Hematopoietic multipotent progenitor cell (in vitro differentiated cells): ENCODE data around the gene RANBP3. TPM values are rescaled to one million over a fixed set of nuclear protein-coding genes. Genes with fewer than 3 reads are reported as not detected.
"Not testable (repeated sequence)": the region's sequence is repeated elsewhere in the genome, so short reads cannot be mapped to it uniquely, and the experiment has no call there.

Source experiments
- DNase-seq, 3 donors: peaks; one replicate each; pipeline ENCODE4 v3.0.0-alpha.2; 2011 to 2015; ENCODE audit warnings: low read depth in 2 of 3, low spot score in 2 of 3
- total RNA-seq: library from RNA; depleted of rRNA; stranded (reverse); fragments of >200 nt; gene quantifications from one replicate; pipeline ENCODE4 v1.2.3, GENCODE V29; 2012

RANBP3 gene
- total RNA-seq, 1 donor: 61.9 TPM

DNA sequence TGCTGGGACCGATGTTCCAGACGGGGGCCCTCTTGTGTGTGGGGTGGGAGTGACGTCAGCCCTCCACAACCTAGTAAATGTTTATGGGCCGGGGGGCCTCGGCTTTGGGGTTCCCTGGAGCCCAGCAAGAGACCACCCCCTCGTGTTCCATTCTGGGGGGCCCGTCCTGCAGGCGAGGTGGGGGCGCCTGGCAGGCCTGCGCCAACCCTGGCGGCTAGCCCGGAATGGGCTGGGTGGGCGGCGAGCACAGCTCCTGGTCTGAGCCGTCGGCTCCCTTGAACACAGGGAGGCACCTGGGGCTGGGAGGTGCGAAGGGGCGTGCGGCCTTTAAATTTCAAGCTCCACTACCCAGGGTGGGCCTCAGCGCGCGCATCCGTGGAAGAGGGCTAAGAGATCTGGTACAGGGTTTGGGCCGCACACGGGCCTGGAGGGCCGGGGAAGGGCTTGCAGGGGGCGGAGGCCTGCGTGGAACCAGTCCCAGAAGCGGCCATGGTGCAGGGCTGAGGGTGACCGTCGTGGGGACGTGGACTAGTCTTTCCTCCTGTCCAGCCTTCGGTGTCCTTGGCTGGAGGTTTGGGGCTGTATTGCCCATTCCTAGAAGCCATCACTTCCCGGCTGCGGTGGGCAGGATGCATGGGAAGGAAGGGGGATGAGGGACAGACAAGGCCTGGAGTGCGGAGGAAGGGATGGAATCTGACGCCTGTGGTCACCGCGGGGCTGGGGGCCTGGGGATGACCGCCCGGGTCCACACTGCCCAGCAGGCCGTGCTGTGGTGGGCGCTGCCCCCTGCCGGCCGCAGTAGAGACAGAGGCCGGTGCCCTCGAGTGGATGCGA lies 85.8 kb downstream of the RANBP3 start:
- DNase-seq: peak in 1 of 3 donors; percentile 42

DNA sequence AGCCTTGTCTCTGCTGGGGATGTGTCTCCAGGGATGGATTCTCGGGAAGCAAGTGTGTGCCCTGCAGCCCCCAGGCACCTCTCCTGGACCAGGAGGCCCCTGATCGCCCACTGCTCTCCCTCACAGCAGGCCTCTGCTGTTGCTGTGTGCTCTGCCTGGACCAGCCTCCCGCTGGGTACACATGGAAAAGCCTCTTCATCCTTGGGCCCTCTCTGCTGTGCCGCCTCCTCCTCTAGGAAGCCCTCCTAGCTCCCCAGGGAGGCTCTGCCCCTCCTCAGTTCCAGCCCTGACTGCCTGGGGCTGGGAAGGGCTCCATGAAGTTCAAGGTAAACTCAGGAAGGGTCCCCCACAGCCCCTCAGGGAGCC lies 86.4 kb downstream of the RANBP3 start:
- DNase-seq: no peak

DNA sequence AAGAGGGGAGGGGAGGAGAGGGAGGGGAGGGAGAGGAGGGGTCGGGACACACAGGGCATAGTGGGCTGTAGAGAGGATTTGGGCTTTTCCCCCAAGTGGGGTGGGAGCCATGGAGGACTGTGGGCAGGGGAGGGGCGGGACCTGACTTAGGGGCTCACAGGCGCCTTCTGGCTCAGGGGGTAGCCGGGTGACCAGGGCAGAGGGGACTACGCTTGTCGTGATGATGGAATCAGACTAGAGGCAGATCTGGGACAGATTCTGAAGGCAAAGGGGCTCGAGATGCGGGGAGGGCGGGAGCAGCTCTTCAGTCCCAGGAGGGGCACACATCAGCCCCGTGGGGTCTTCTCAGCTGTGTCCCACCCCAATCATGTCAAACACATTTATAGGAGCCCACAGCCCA lies 87.8 kb downstream of the RANBP3 start:
- DNase-seq: no peak

DNA sequence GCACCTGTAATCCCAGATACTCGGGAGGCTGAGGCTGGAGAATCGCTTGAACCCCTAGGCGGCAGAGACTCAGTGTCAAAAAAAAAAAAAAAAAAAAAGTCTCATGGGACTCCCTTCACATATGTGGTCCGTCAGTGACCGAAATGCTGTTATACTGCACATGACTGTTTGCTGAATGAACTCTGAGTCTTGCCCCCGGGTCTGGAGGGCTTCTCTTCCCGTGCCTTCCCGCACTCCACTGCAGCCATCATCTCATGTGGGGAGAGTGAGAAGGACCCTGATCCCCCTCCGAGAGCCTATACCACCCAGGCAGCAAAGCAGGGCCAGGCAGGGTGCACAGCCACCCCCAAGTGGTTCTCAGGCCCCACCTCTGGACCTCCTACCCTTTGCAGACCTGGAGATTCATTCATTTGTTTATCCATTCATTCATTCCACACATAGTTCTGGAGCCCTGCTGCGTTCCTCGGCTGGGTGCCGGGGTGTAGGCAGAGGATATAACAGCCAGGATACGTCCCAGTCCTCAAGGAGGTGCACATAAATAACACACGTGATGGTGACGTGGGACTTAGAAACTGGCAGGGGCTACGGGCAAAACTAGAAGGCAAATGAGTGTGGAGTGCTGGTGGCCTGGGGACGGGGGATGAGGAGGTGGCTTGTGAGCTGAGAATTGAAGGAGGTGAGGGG lies 88.5 kb downstream of the RANBP3 start:
- no peak for DNase-seq

DNA sequence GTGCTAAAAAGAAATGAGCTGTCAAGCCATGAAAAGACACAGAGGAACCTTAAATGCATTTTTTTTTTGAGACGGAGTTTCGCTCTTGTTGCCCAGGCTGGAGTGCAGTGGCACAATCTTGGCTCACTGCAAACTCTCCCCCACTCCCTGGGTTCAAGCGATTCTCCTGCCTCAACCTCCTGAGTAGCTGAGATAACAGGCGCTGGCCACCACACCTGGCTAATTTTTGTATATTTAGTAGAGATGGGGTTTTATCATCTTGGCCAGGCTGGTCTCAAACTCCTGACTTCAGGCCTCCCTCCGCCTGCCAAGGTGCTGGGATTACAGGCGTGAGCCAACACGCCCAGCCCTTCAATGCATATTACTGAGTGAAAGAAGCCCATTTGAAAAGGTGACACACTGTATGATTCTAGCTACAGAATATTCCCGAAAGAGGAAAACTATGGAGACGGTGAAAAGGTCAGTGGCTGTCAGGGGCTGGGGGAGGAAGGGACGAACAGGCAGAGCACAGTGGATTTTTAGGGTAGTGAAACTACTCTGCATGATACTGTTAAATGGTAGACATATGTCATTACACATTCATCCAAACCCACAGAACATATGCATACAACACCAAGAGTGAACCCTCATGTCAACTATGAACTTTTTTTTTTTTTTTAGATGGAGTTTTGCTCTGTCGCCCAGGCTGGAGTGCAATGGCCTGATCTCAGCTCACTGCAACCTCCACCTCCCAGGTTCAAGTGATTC lies 93.7 kb downstream of the RANBP3 start:
- DNase-seq: not testable (repeated sequence)

DNA sequence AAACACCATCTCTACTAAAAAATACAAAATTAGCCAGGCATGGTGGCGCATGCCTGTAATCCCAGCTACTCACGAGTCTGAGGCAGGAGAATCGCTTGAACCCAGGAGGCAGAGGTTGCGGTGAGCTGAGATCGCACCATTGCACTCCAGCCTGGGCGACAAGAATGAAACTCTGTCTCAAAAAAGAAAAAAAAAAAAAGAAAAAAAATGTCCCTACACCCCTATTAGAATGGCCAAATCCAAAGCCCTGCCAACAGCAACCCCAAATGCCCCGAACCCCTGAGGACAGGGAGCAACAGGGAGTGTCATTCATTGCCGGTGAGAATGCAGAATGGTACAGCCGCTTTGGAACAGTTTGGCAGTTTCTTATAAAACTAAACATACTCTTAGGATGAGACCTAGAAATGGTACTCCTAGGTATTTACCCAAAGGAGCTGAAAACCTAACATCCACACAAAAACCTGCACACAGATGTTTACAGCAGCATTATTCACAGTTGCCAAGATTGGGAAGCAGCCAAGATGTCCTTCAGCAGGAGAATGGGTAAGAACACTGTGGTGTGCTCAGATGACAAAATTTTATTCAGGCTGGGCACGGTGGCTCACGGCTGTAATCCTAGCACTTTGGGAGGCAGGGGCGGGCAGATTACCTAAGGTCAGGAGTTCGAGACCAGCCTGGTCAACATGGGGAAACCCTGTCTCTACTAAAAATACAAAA lies 94.6 kb downstream of the RANBP3 start:
- DNase-seq: not testable (repeated sequence)

DNA sequence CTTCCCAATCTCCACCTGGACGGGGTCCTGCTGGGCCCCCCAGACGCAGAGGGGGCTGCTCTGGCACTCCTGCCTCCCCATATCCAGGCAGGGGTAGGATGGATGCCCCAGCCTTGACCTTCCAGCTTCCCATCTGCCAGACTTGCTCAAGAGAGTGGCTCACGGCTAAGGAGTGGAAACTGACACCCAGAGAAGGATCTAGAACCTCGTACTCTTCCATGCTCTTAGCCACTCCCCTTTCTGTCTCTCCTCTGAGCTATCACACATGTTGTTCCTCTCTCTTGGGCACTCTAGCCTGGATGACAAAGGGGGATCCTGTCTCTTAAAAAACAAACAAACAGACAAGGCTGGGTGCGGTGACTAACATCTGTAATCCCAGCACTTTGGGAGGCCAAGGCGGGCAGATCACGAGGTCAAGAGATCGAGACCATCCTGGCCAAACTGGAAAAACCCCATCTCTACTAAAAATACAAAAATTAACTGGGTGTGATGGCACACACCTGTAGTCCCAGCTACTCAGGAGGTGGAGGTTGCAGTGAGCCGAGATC lies 95.4 kb downstream of the RANBP3 start:
- DNase-seq: no peak

DNA sequence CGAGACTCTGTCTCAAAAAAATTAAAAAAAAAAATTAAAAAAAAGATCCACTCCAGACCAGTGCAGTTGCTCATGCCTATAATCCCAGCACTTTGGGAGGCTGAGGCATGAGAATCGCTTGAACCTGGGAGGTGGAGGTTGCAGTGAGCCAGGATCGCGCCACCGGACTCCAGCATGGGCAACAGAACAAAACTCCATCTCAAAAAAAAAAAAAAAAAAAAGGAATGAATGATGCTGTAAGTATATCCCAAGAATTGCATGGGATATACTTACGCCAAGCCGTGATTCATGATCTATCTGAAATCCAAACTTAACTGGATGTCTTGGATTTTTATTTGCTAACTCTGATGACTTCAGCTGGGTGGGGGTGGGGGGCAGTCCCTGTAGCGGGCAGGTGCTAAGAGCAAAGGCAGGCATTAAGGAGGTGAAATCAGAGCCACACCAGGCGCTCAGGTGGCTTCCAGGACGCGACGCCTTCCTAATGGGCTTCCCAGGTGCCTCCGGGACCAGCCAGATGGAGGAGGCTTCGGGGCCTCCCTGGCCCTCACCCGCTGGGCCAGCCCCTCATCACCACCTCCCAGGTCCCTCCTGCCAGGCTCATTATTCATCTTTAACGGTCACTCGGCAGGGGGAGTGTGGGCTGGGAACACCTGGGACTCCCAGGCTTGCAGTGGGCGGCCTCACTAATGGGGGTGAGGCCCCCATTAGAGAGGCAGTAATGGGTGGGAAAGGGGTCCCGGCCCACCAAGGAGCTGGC lies 96.2 kb downstream of the RANBP3 start:
- DNase-seq: no peak

DNA sequence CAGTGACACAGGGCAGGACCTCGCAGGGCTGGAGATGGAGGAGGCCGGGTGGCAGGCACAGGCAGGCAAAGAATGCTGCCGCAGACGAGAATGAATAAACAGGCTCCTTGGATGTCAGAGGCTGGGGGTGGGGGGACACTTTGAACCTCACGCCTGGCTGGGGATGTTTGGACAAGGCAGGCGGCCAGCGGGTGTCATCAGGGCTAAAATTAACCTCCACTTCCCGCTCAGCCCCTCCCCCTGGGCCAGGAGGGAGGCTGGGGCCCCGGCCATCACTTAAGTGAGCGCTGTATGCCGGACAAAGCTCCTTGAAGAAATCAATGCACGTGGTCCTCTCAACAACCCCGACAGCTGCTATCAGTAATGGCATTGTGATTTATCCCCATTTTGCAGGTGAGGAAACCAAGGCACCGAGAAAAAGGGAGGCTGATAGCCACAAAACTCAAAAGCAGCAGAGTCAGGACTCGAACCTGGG lies 97.3 kb downstream of the RANBP3 start:
- DNase-seq: no peak

DNA sequence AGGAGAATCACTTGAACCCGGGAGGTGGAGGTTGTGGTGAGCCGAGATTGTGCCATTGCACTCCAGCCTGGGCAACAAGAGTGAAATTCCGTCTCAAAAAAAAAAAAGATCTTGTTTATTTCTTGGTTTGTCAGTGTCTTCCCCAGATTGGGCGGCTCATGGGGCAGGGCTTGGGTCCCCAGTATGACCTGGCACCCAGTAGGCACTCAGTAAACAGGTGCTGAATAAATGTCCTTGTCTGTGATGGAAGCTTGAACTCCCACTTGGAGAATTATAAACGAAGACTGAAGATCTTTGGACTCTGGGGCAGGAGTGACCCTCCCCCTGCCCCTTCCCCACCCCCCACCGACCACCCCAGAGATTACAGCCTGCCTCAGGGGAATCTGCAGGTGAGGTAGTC lies 97.7 kb downstream of the RANBP3 start:
- no peak for DNase-seq

DNA sequence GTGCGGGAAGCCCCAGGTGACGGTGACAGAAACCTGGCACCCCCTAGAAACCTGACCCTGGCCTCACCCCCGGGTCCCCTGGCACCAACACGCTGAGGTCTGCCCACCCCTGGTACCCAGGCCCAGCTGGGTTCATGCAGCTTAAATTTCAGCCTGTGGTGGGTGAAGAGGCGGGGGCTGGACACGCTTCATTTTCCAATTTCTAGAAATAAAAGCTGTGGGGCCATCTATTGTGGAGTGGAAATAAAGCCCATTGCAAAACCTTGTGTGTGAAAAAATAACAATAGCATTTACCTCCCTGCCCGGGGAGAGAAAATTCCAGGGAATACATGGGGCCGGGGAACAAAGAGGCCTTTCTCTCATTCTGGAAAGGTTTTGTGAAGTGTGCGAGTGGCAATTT lies 100.1 kb downstream of the RANBP3 start:
- DNase-seq: no peak

DNA sequence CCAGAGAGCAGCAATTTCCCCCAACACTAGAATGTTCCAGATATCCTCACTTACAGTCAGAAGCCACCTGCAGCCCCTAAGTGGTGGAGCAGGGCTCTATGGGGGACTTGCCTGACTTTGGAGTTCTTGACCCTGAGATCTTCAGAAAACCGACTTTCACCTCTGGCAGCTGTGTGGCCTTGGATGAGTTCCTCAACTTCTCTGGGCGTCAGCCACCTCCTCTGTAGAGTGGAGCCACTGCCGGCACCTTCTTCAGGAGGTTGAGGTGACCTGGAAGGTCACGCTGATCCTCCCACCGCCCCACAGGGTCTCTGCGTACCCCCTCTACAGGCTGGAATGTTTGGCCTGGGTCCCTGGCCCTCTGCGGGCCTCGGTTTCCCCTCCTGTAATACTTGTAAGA lies 100.5 kb downstream of the RANBP3 start:
- no peak for DNase-seq

DNA sequence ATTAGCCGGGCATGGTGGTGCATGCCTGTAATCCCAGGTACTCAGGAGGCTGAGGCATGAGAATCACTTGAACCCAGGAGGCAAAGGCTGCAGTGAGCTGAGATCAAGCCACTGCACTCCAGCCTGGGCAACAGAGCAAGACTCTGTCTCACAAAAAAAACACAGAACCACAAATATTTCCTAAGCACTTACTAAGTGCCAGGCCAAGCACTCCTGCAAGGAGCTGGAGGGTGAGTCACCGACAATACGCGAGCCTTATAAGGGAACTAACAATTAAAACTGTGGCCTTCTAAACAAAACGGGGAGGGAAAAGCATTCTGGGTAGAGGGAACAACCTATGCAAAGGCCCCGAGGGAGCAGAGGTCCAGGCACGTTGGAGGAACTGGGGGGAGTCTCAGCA lies 103.4 kb downstream of the RANBP3 start:
- not testable (repeated sequence) for DNase-seq

DNA sequence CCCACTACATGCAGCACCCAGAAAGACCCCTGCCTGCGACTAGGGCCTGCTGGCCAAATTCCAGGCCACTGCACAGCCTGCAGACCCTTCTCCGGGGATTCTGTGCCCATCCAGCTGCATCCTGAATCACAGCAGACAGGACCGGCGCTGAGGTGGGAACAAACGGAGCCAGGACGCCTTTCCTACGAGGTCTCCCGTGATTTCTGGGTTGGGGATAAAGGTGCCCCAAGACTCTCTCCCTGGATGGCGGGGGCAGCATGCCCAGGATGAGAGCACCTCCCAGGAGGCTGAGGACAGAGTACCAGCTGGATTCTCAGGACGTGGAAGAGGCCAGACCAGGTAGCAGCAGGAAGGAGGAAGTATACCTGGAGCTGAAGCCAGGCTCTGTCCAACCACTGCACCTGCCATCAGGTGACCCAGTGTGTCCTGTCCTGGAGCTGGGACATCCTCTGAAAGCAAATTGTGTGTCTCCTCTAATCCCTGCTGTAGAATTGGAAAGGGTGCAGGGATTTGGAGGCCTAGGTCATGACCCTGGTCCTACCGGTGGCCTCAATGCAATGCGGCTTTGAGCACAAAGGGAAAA lies 104.2 kb downstream of the RANBP3 start:
- no peak for DNase-seq

DNA sequence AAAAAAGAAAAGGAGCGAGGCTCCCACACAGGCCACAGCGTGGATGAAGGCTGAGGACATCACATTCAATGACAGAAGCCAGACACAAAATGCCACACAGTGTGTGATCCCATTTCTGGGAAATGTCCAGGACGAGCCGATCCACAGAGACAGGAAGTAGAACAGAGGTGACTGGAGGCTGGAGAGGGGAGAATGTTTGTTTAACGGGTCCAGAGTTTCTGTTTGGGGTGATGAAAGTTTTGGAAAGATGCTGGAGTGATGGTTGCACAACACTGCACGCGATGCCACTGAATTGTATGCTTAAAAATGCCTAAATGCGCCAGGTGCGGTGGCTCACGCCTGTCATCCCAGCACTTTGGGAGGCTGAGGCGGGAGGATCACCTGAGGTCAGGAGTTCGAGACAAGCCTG lies 107.0 kb downstream of the RANBP3 start:
- DNase-seq: no peak

DNA sequence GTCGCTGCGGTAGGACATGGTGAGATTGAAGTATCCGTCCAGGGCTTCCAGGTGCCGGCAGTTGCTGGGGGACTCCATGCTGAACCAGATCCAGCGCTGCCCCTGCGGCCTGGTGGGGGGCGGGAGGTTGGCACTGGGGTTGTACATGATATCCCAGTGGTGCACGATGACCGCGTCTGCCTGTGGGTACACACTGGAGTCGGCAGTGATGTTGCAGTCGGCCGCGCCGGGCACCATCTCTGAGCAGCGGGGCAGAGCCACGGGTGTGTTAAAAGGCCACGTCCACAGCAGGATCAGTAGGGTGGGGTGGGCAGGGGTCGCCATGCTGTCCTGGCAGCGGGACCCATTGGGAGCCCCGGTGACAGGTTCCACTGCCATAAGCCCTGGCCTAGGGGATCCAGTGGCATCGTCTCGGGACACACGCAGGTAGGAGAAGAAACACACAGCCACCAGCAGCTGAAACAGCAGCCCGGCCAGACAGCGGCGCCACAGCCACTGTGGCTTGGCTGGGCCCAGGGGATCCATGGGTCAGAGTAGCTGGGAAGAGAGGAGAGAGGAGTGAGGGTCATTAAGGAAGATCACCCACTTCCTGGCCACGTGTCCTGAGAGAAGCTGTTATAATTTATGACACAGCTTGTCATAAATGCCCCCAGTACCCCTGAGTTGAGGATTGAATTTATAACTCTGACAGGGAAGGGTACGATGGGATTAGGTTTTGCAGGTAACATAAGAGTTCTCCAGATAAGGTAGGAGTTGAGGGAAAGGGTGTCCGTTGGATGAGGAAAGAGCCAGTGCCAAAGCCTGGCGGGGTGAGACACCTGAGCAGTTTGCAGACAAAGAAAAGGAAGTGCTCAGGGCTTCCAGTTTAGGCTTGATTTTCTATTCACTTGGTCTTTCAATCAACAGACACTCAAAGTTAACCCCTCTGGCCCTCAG lies 110.5 kb downstream of the RANBP3 start:
- no peak for DNase-seq
